GM12892 (cell line): Measurements from ENCODE around the gene PLA2G4D.

Experiments
- POLR2A ChIP-seq: IDR thresholded peaks from 2 replicates; pipeline ENCODE4 v1.6.1; 2011; ENCODE audit warnings: low read depth, low read length, control low read depth
- POLR2AphosphoS5 ChIP-seq: IDR thresholded peaks from 2 replicates; pipeline ENCODE4 v1.6.1; 2011; ENCODE audit warnings: low read depth, low read length, control low read depth
- TAF1 ChIP-seq: IDR thresholded peaks from 2 replicates; pipeline ENCODE4 v1.6.1; 2011; ENCODE audit warnings: low read depth, mild to moderate bottlenecking, control low read depth, low read length, borderline replicate concordance

- TF ChIP-seq TAF1, result no peak
- no peak for TF ChIP-seq POLR2A
- no peak for TF ChIP-seq POLR2AphosphoS5
Observed at GRCh38 chr15:42085236-42085605, 9.1 kb downstream of the PLA2G4D start.
